SW 1271 (cell line): Measurements from ENCODE around the gene AJAP1.

Source experiments
- DNase-seq, 2 experiments: peaks; one replicate each; lab custom pipeline; 2025; lab: John Stamatoyannopoulos, UW

AJAP1 gene

DNA sequence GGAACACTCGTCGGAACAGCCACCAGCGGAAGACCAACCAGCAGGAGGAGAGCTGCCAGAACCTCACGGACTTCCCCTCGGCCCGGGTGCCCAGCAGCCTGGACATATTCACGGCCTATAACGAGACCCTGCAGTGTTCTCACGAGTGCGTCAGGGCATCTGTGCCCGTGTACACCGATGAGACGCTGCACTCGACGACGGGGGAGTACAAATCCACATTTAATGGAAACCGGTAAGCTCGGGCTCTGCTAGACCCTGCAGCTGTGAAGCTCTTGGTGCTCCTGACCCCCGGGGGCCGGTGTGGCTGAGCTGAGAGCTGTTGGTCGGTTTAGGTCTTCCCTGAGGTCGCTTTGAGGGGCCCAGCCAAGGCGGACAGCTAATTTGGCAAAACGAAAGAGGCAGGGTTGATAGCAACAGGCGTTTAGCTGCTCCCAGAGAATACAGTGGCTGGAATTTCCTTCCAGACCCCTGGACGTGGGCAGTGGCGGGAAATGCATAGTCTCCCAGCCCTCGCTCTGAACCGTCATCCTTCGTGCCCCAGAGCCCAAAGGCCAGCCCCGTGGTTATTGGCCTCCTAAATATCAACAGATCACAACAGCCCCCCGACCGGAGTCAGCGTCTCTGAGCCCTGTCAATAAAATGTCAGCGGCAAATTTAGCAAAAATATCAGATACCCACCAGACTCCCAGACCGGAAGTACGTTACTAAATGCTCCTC, 118.0 kb downstream of the AJAP1 start:
- no peak for DNase-seq

DNA sequence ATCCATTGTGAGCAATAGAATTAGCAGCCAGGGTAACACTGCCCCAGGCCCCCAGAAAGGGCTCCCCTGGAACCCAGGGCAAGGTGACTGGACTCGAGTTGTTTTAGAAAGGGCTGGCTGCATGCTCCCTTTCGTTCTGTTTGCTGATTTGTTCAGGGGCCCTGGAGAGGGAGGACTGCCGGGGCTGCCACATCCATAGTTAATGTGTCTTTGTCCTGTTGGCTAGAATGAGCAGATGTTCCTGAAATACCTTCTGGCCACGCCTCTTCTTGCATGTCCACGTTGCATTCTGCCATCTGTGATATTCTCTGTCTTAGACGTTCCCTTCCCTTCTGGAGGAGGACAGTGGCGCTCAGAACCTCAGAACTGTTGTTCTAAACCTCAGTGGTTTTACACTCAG, 118.8 kb downstream of the AJAP1 start:
- DNase-seq: no peak

DNA sequence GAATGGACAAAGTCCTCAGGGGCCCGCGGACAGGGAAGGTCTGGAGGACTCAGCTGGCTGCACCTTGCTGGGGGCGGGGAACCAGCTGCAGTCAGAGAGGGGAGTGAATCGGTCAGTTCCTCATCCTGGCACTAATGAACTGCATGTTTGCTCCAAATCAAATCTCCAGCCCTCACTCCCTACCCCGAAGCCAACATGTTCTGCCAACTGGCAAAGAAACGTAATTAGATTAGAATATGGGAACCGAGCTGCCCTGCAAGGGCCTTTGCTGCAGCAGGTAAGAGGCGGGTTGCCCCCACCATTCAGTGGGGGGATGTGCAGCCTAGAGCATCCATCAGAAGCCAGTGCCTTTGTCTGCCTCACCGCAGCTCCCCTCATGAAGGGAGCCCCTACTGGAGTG, 121.1 kb downstream of the AJAP1 start:
- no peak for DNase-seq

DNA sequence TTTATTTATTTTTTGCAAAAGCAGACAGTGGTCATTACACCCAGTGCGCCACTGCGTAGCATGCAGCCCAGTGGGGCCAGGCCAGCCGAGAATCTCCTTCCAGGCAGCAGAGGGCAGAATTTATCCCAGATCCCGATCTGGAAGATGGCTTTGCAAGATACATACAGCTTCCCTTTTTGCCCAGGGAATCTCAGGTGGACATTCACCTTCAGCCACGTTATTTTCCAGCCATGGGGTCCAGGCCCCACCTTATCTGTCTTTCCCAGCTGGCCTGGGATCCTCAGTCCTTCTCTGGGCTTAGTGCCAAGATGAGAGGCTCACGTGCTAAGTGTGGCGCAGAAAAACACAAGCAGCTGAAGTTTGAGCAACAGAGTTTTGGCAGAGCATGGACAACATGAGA, 123.6 kb downstream of the AJAP1 start:
- DNase-seq: peak in 1 of 2 experiments; percentile 4

DNA sequence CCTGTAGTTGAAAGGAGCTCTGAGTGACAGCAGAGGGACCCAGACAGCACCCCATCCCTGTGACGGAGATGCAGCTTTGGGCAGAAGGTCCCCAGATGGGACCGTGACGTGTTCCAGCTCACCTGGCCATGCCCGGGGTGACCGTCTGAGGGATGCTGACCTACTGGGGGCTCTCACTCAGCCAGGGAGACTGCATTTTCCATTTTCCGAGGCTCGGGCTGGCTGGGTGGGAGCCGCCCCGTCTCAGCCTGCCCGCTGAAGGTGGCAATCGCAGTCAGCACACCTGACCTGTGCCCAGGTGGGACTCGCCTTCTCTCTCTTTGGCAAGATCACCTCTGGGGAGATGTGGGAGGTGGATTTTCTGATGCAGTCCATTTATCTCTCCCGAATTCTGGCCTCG, 127.2 kb downstream of the AJAP1 start:
- DNase-seq: no peak

DNA sequence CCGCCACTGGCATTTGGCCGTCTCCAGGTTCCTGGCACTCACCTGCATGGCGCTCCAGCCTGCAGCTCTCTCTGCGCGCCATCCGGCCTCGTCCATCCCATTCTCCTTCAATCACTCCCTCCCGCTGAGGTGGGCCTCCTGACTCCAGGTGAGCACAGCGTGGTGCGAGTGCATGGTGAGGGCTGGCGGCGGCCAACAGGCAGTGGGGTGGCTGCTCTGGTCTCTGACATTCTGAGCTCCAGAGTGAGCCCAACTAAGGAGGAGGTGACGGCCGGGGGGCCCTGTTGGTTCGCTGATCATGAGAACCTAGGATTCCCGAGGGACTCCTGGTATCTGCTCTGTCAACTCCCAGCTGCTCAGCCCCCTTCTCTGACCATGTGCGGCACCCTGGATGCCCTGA, 130.4 kb downstream of the AJAP1 start:
- DNase-seq: no peak

DNA sequence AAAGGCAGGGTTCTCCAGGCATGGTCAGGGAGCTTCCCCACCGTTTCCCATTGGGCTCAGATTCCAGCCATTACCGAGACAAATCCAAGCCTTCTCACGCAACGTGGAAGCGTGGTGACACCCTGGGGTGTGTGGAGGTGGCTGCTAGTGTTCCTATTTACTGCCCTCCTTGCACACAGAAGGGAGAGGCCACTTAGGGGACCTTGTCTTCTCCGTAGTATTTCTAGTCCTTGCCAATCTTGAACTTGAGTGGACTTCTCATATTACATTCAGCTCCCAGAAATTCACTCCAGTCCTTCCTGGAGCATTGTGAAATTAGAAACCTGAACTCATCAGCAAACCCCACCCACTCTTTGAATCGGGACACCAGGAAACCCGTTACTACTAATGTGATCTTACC, 131.6 kb downstream of the AJAP1 start:
- no peak for DNase-seq

DNA sequence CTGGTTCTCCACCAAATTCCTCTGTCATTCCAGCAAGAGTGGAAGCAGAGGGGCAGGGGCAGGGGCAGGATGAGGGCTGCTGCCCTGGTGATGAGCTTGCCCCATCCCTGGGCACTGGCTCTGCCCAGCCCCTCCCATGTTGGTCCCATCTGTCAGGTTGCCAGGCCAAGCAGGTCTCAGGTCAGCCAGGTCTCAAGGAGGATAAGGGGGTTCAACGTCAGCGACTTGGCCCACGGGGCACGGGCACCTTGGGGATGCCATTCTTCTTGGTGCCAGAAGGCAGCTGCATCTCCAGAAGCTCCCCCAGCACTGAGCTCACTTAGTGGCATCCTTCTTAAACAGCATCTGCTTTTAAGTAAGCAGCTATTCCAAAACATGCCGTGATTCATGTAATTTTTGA, 133.1 kb downstream of the AJAP1 start:
- no peak for DNase-seq

DNA sequence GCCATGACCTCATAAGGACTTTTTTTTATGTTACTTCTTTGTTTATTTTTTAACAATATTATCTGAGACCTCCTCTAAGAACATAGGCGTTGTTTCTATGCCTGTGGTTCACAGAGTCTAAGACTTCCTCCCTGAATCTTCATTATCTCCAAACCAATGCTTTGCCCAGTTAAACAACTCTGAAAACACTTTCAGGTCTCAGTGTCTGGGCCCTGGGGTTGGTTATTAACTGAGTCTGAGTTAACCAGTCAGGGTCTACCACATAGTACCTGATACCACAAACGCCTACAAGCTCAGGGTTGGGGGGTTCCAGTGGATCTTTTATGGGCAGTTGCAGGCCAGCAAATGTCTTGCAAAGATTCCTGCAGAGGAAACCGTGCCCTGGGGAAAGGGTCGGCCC, 138.2 kb downstream of the AJAP1 start:
- no peak for DNase-seq

DNA sequence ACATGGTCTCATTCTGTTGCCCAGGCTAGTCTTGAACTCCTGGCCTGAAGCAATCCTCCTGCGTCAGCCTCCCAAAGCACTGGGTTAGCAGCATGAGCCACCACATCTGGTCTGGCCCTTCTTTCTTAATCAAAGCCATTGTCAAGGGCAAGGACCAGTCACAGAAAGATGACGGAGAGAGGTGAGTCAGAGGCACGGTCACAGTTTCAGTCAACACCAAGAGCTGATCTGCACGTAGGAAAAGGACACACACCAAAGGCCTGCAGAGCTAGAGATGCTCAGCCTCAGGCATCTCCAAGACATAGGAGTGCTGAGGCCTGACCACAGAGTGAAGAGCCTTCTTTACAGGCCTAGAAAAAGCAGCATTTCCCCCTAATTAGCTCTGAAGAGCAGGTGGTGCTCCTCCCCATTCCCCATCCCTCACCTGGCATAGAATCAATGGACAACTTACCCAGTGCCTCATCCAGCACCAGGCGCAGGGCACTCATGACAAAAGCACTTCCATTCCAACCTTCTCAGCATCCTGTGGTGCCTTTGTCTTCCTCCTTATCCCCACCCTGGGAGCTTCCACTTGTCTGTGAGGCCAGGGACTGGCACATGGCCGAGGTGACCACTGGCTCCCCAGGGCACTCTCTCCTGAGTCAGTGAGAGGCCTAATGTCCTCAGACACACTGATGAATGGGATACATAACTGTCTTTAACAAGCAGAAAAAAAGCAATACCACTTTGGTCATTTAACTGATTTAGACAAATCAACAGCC, 139.8 kb downstream of the AJAP1 start:
- no peak for DNase-seq

DNA sequence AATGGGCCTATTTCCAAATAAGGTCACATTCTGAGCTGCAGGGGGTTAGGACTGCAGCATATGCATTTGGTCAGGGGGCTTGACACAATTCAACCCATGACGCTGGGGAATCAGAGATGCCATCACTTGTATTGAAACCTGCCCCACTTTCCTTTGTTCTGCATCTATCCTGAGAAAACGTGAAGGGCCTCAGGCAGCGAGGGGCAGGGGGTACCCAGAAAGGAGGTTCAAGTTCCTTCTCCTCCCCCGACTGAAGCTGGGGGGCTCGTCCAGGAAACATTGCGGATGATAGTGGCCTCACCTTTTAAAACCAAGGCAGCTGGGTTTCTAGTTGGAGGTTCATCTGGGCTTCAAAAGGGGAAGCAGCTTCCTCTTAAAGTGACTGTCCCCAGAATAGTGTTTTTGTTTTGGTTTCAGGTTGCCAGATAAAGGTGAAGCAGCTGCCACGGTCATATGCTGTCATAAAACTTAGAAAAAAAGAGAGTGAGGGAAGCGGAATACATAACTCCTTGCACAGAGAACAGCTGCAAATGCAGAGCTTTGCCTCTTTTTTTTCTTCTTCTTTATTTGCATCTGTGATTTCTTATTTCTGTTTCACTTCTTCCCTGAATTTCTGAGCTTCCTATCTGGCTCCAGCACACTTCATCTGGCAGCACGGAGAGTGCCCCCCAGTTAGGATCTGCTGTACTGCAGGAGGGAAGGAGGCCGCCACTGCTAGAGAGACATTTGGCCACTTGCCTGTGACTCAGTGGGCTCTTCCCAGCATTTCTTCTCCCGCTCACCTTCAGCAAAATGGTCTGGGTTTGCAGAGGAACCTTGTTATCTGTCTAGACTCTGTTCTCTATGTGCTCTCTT, 142.0 kb downstream of the AJAP1 start:
- DNase-seq: no peak

DNA sequence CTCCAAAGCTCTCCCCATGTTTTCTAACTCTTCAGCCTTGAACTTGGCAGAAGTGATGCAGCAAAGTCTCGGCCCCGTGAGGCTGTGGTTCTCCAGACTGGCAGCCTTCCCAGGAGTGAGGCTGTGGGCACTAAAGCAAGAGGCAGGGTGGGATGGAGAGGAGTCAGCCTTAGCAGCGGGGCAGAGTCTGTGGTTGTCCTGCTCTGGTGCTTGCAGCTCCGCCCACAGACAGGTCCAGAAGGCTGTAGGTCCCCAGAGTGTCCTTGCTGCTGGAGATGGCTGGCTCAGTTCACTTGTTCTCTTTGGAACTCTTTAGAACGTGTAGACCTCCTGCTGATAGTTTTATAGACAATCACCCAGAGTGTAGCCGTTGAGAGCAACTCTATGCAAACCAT, 142.6 kb downstream of the AJAP1 start:
- DNase-seq: no peak

DNA sequence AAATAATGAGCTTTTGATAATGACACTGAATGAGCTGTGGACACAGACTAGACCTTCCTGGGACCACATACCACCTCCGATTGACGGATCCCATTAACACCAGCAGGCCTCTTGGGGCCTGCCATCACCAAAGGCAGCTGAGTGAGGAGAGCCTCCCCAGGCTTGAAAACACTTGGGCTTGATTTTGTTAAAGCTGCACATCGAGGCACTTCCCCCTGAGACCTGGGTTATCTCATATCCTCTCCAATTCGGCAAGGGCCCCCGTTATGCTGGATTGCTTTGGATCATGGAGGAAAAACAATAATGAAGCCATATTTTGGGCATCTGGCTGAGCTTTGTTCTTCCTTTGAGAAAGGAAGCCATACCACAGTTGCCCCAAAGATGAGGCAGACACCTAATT, 143.0 kb downstream of the AJAP1 start:
- no peak for DNase-seq

DNA sequence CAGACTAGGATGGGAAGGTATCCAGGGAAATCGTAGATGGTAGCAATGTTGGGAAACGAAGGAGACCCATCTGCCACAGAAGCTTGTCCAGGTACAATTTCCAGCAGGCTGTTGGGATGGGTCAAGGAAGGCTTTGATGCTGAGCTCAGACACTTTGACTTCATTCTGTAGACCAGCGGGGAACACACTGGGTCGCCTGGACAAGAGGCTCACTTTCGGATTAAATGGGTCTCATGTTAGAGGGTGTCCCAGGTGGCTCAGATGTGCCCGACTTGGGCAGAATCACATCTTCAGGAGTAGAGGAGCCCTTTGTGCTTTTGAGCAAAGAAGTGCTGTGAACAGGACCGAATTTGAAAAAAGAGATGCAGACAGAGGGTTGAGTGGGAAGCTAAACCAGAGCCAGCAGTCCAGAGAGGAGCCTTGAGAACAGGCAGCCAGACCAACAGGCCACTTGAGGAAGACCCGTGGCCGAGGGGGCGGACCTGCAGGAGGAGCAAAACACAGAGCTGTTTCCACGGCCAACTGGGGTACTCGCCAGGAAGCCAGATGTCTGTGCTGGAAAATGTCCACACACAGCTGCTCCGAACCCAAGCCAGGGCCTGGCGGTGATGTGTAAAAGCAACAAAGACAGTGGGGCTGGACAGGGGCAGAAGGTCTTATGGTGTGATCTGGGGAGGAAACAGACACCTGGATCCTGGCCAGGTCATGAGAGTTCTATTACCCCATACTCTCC, 146.9 kb downstream of the AJAP1 start:
- DNase-seq: no peak

DNA sequence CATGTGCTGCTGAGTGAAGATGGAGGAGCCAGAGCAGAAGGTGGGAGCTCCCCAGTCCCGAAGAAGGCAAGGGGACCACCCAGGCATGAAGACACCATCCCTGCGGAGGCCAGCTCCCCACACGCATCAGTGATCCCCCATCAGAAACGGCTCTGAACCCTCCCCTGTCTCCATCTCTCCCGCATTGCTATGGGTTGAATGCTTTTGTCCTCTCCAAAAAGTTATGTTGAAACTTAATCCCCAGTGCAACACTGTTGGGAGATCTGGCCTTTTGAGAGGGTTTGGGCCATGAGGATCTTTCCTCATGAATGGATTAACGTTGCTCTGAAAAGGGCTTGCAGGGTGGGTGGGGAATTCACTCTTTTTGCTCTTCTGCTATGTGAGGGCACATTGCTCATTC, 147.6 kb downstream of the AJAP1 start:
- DNase-seq: no peak

DNA sequence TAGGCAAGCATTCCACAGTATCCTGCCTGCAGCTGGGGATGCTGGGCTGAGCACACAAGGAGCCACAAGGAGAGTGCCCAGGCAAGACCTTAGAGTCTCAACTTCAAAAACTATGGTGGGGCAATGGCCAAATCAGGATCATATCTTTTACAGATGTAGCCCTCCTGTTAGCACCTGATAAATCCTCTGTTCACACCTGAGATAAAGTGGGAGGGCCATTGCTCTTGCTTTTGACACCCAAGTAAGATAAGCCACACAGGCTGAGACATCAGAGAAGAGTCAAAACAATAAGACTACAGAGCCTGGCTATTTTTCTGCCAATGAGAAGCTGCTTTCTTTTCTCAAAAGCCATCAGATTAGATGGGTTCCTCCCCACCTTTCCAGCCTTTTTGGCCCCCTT, 148.9 kb downstream of the AJAP1 start:
- no peak for DNase-seq

DNA sequence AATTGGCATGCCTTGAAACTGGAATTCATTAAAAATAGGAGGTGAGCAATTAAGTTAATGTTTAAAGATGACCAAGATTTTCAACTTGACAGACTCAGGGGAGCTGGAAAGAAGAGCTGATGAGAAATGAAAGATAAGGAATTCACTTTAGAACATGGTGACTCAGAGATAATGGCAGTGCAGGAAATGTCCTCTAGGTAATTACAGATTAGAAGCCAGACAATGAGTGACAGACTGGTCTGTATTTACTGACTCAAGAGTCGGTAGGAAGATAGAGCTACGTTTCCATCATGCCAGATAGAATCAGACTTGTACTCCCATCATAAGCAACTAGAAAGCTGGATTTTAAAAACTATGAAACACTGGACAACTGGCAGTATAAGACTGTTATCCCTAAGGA, 151.6 kb downstream of the AJAP1 start:
- DNase-seq: no peak

DNA sequence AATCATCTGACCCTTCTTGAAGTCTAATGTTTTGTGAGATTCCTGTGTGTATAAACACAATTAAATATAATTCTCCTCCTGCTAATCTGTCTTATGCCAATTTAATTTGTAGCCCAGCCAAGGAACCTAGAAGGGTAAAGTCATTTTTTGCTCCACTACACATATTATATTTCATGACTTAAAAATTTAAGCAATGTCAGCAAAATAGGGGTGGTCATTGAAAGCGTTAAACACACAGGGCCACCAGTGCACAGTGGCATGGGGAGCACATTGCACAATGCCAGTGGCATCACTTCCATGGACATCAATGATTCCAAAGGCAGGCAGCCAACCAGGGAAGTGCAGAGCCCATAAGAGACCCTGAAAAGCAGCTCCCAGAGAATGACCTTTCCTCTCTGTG, 166.1 kb downstream of the AJAP1 start:
- DNase-seq: no peak

DNA sequence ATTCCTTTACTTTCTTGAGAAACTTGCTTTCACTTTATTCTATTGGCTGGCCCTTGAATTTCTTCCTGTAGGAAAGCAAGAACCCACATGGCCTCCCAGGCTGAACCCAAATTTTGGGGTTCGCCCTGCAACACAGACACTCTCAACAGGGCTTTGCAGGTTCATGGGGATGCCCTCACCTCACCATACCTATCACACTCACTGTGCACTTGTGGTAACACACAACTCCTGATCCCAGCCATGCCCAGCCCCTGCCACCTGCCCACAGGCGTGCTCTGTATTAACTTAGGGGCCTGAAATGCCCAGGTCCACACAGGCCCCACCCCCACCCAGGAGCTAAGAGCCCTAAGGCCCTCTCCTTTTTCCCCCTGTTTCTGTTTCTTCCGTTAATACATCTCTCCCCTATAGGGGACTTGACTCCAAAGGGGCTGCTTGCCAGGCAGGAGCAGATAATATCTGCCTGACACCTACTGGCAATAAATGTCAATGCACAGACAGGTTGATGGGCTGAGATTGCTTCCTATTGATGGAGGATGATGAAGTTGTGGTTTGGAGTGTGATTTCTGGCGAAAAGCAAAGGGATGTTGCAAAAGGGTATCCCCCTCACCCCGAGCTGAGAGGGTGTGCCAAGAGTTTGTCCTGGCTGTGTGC, 171.5 kb downstream of the AJAP1 start:
- no peak for DNase-seq

DNA sequence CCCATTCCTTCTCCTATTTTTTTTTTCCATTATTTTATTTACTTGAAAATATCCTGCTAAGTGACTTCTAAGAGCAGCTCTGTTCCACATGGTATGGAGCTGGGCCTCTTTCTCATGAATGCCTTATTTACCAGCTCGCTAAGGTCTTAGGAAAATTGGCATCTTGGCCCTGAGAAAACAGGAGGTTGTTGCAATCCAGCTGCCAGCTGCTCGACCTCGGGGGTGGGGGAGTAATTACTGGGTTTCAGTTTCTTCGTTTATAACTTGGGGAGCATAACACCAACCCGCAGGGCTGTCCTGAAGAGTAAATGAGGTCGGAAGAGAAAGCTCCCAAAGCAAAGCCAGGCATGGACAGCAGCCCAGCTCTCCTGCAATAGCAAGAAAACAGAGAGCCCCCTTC, 176.3 kb downstream of the AJAP1 start:
- no peak for DNase-seq

DNA sequence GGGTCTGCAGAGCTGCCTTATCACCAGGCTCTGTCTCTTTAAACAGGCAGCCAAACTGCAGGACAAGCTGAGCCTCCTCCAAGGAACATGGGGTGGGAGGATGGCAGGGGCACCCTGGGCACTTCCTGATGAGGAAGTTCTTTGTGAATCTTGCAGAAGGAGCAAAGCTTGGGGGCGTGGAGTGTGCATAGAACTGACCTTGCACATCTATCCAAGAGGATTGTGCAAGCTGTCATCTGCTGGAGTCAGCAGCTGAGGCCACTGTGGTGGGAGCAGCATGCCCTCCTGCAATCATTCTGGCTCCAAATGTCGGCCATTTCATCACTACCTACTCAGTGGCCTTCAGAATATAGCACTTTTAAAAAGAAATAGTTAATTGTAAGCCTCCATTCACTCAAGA, 182.2 kb downstream of the AJAP1 start:
- no peak for DNase-seq
